PC-9 (cell line): ENCODE data around the gene COL20A1. TPM values are rescaled to one million over a fixed set of nuclear protein-coding genes. Genes with fewer than 3 reads are reported as not detected.

Experiments
- BruUV-seq: library from RNA; stranded (reverse); fragments of 400-500 nt; replicated peaks from 2 replicates; lab custom pipeline; 2021; lab: Mats Ljungman, UMichigan
- CTCF ChIA-PET: fragments of 300-600 bp; sonication (Branson Sonifier 250); formaldehyde crosslinking; loops from one replicate; lab custom pipeline; 2022; ENCODE audit warnings: antibody characterized with exemption; lab: Charles Lee
- POLR2A ChIA-PET: fragments of 300-600 bp; sonication (Branson Sonifier 250); formaldehyde crosslinking; loops from one replicate; lab custom pipeline; 2022; ENCODE audit warnings: antibody characterized with exemption; ENCODE audit not compliant: unreplicated experiment; lab: Charles Lee
- DNase-seq, 2 experiments: peaks; one replicate each; pipeline versions ENCODE4 v3.0.0 to v3.0.0-alpha.2; 2015 to 2022; ENCODE audit warnings: mixed read lengths in 1 of 2
- H2AFZ ChIP-seq: fragments of 200-600 bp; sonication (generic); 2 replicates; pipeline ENCODE4 v1.8.1; 2017; ENCODE audit warnings: antibody characterized with exemption
- H3F3A ChIP-seq: fragments of 200-600 bp; sonication (generic); 2 replicates; pipeline ENCODE4 v1.8.1; 2017; ENCODE audit warnings: antibody characterized with exemption, mild to moderate bottlenecking, low read depth; ENCODE audit not compliant: insufficient read depth
- H3K27ac ChIP-seq: fragments of 200-600 bp; sonication (generic); 2 replicates; pipeline ENCODE4 v1.6.1; 2016; ENCODE audit warnings: mixed run types
- H3K27me3 ChIP-seq: fragments of 200-600 bp; sonication (generic); 2 replicates; pipeline ENCODE4 v1.6.1; 2016; ENCODE audit warnings: low read depth, mixed run types; ENCODE audit not compliant: insufficient read depth
- H3K36me3 ChIP-seq: fragments of 200-600 bp; sonication (generic); 2 replicates; pipeline ENCODE4 v1.6.1; 2016; ENCODE audit warnings: low read depth, mixed run types
- H3K4me1 ChIP-seq: fragments of 200-600 bp; sonication (generic); replicated peaks from 2 replicates; pipeline ENCODE4 v1.6.1; 2016; ENCODE audit warnings: mixed run types; ENCODE audit not compliant: insufficient read depth
- H3K4me2 ChIP-seq: fragments of 200-600 bp; sonication (generic); 2 replicates; pipeline ENCODE4 v1.6.1; 2017; ENCODE audit warnings: mixed run types
- H3K4me3 ChIP-seq: fragments of 200-600 bp; sonication (generic); 2 replicates; pipeline ENCODE4 v1.6.1; 2016; ENCODE audit warnings: mixed run types
- H3K79me2 ChIP-seq: fragments of 200-600 bp; sonication (generic); 2 replicates; pipeline ENCODE4 v1.6.1; 2017; ENCODE audit warnings: low read depth, mixed run types
- H3K9me2 ChIP-seq: fragments of 200-600 bp; sonication (generic); 2 replicates; pipeline ENCODE4 v1.8.1; 2017; ENCODE audit warnings: mild to moderate bottlenecking; ENCODE audit not compliant: insufficient read depth
- H3K9me3 ChIP-seq: fragments of 200-600 bp; sonication (generic); 2 replicates; pipeline ENCODE4 v1.8.1; 2016; ENCODE audit warnings: low read depth; ENCODE audit not compliant: insufficient read depth
- H4K20me1 ChIP-seq: fragments of 200-600 bp; sonication (generic); 2 replicates; pipeline ENCODE4 v1.8.1; 2017; ENCODE audit not compliant: insufficient read depth
- EZH2 ChIP-seq: fragments of 200-600 bp; sonication (generic); IDR thresholded peaks from 2 replicates; pipeline ENCODE4 v1.8.0; 2017; ENCODE audit warnings: antibody characterized with exemption, low read depth
- intact Hi-C: fragments of 100-400 bp; cut with micrococcal nuclease; formaldehyde crosslinking; loops from one replicate; pipeline ENCODE4 v1.10.0; 2022; ENCODE audit not compliant: unreplicated experiment
- total RNA-seq: library from RNA; stranded (reverse); gene quantifications from 2 replicates; pipeline ENCODE4 v1.2.3, GENCODE V29; 2021
- TF ChIP-seq, protein P1 (sequence below): fragments of 200-600 bp; sonication (generic); conservative IDR thresholded peaks from 2 replicates; pipeline ENCODE4 v1.6.1; 2017; ENCODE audit warnings: mixed run types, antibody characterized with exemption, mild to moderate bottlenecking, moderate library complexity

The COL20A1 gene
- total RNA-seq, 1 experiment from 2014 or later, result not detected

DNA sequence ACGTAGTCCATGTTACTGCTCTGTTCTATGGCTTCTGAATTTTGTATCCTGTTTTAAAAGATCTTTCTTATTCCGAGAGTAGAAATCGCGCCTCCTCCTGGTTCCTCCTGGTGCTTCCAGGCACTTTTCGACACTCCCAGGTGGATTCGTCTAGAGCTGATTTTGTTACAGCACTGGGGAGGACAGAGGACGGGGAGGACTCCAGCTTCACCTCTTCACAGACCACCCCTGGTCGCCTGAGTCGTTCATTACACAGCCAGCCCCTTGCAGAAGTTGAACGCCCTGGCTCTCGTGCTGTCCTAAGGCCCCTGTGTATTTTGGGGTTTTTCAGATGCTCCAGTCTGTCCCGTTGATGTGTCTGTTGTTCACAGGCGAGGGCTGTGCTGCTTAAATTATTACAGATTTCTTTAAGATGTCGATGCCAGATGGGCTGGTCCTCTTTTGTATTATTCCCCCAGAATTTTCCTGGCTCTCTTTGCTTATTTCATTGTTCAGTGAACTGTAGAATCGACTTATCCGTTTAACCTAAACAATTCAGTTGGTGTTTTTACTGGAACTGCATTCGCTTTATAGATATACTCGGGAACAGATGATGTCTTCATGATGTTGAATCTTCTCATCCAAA is 30.5 kb downstream of the COL20A1 start:
- no peak for DNase-seq
- ChIA-PET CTCF (interaction anchor here (0.7 kb wide), 1 partner anchor 441 kb away, joined by 3 read pairs; no protein-coding TSS in a partner anchor), POLR2A (no interaction called here)

DNA sequence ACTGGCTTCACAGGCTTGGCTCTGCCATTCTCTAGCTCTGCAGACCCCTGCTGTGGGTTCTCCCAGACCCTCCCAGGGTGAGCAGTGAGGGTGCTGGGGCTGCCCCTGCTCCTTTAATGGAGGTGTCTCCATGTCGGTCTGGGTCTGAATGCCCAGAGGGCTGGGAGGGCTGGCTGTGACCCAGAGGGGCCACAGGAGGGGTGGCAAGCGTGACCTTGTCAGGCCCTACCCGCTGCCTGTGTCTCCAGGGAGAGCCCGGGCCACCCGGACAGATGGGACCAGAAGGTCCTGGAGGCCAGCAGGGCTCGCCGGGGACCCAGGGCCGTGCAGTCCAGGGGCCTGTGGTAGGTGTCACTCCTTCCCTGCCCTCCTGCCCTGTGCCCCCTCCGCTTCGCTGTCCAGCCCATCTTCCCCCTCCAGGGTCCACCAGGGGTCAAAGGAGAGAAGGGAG is 32.1 kb downstream of the COL20A1 start:
- no peaks in the 10 kb centered on the region for H3K9me2 ChIP-seq
- H3K36me3 ChIP-seq, result no peaks in the 10 kb centered on the region
- H2AFZ ChIP-seq, result no peak overlapping the region
- no peak overlapping the region for H3K27ac ChIP-seq
- H3F3A ChIP-seq, result no peaks in the 10 kb centered on the region
- no peaks in the 10 kb centered on the region for H3K79me2 ChIP-seq
- H3K4me3 ChIP-seq, result no peak overlapping the region
- intact Hi-C loops, result no loop called here
- no peaks in the 10 kb centered on the region for H3K4me1 ChIP-seq
- H3K9me3 ChIP-seq, result no peaks in the 10 kb centered on the region; the same call in 1 of the 2 replicates
- no peak for TF ChIP-seq EZH2
- TF ChIP-seq, protein P1, sequence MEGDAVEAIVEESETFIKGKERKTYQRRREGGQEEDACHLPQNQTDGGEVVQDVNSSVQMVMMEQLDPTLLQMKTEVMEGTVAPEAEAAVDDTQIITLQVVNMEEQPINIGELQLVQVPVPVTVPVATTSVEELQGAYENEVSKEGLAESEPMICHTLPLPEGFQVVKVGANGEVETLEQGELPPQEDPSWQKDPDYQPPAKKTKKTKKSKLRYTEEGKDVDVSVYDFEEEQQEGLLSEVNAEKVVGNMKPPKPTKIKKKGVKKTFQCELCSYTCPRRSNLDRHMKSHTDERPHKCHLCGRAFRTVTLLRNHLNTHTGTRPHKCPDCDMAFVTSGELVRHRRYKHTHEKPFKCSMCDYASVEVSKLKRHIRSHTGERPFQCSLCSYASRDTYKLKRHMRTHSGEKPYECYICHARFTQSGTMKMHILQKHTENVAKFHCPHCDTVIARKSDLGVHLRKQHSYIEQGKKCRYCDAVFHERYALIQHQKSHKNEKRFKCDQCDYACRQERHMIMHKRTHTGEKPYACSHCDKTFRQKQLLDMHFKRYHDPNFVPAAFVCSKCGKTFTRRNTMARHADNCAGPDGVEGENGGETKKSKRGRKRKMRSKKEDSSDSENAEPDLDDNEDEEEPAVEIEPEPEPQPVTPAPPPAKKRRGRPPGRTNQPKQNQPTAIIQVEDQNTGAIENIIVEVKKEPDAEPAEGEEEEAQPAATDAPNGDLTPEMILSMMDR, result no peak
- CTCF ChIA-PET, result no interaction called here
- BruUV-seq, result no TSS peak
- H3K4me2 ChIP-seq, result no peak overlapping the region
- no peak for DNase-seq
- H4K20me1 ChIP-seq, result no peaks in the 10 kb centered on the region
- peaks cover 61% of the 10 kb centered on the region for H3K27me3 ChIP-seq
- POLR2A ChIA-PET, result no interaction called here

More for the DNA sequence above, 30.5 kb downstream of the COL20A1 start:
- TF ChIP-seq, protein P1, result peak; percentile 47; the same call in 1 of the 2 replicates
- no peak for TF ChIP-seq EZH2
- H3F3A ChIP-seq, result no peaks in the 10 kb centered on the region
- H4K20me1 ChIP-seq, result no peaks in the 10 kb centered on the region
- BruUV-seq, result no TSS peak
- H3K9me3 ChIP-seq, result no peaks in the 10 kb centered on the region; the same call in 1 of the 2 replicates
- no peak overlapping the region for H3K4me2 ChIP-seq
- no peak overlapping the region for H3K4me3 ChIP-seq
- intact Hi-C loops, result no loop called here
- no peak overlapping the region for H2AFZ ChIP-seq
- peaks cover 73% of the 10 kb centered on the region for H3K27me3 ChIP-seq
- H3K9me2 ChIP-seq, result no peaks in the 10 kb centered on the region
- no peaks in the 10 kb centered on the region for H3K4me1 ChIP-seq
- no peaks in the 10 kb centered on the region for H3K79me2 ChIP-seq
- no peaks in the 10 kb centered on the region for H3K36me3 ChIP-seq
- H3K27ac ChIP-seq, result no peak overlapping the region

DNA sequence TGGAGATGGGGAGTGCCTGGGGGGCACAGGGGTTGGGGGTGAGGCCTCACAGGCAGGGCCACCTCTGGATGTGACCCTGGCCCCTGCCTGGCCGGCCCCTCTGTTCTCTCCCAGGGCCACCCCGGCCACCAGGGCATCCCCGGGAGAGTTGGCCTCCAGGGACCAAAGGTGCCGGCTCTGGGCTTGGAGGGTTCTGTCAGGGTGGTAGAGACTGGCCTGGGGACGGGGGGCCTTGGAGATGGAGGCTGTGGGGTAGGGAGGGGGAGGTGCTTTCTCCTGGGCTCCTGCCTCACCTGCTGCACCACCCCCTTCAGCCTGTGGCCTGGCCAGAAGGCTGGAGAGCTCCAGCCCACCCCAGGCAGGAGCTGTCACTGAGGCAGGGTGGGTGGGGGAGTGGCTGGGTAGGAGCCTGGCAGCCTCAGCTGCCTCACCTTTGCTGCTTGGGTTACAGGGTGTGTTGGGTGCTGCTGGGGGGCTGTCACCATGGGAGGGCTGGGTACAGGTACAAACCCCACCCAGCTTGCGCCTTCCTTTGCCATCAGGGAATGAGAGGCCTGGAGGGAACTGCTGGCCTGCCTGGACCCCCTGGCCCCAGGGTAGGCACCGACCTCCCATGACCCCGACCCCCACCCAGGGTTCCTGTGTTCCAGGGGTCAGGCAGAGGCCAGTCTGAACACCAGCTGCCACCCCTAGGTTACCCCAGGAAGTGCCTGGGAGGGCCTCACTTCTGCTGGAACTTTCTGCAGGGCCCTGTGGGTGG is 32.7 kb downstream of the COL20A1 start:
- ChIA-PET POLR2A (no interaction called here), CTCF (no interaction called here)
- Histone ChIP-seq H3K4me1 (peaks cover 5% of the 10 kb centered on the region; the same call in 1 of the 2 replicates), H2AFZ (no peak overlapping the region), H4K20me1 (no peaks in the 10 kb centered on the region), H3K27ac (no peak overlapping the region), H3K79me2 (no peaks in the 10 kb centered on the region), H3K4me2 (no peak overlapping the region), H3K36me3 (no peaks in the 10 kb centered on the region), H3K27me3 (peaks cover 54% of the 10 kb centered on the region), H3K9me2 (no peaks in the 10 kb centered on the region), H3K4me3 (no peak overlapping the region), H3F3A (no peaks in the 10 kb centered on the region), H3K9me3 (no peaks in the 10 kb centered on the region; the same call in 1 of the 2 replicates)
- TF ChIP-seq, protein P1, result no peak
- no peak for TF ChIP-seq EZH2
- no peak for DNase-seq
- BruUV-seq, result no TSS peak
- intact Hi-C loops, result no loop called here
